H1 (cell line): Measurements from ENCODE around the gene UIMC1. TPM values are rescaled to one million over a fixed set of nuclear protein-coding genes. Genes with fewer than 3 reads are reported as not detected.
A peak's percentile ranks its signal among the peaks of the same experiment; 100 is the strongest.

Source experiments
- CTCF ChIA-PET: fragments of 300-600 bp; sonication (Branson Sonifier 250); formaldehyde crosslinking; loops from one replicate; lab custom pipeline; 2021; ENCODE audit not compliant: partially characterized antibody; lab: Charles Lee
- POLR2A ChIA-PET: fragments of 300-600 bp; sonication (Branson Sonifier 250); formaldehyde crosslinking; loops from one replicate; lab custom pipeline; 2021; ENCODE audit warnings: inconsistent platforms; ENCODE audit not compliant: partially characterized antibody; lab: Charles Lee
- DNase-seq, 2 experiments: peaks; one replicate each; pipeline versions ENCODE4 v3.0.0 to v3.0.0-alpha.2; 2010 to 2022; ENCODE audit warnings: low spot score in 2 of 2, low read depth in 1 of 2, mixed read lengths in 1 of 2
- FAIRE-seq: peaks from 2 replicates; lab custom pipeline; 2011; peaks lifted over from hg19 to GRCh38; lab: Jason Lieb, UNC
- H2AFZ ChIP-seq: 2 replicates; pipeline ENCODE4 v1.8.1; 2012; ENCODE audit warnings: low read length, inconsistent platforms
- H2AK5ac ChIP-seq: 2 replicates; pipeline ENCODE4 v1.6.1; 2013; ENCODE audit warnings: low read depth, low read length
- H2BK120ac ChIP-seq: replicated peaks from 2 replicates; pipeline ENCODE3; 2013; ENCODE audit warnings: low read depth, low read length, inconsistent platforms
- H2BK12ac ChIP-seq: 2 replicates; pipeline ENCODE4 v1.6.1; 2013; ENCODE audit warnings: low read depth, low read length
- H2BK15ac ChIP-seq: 2 replicates; pipeline ENCODE4 v1.6.1; 2013; ENCODE audit warnings: low read length
- H2BK20ac ChIP-seq: 2 replicates; pipeline ENCODE4 v1.6.1; 2013; ENCODE audit warnings: low read length
- H2BK5ac ChIP-seq: 2 replicates; pipeline ENCODE4 v1.6.1; 2013; ENCODE audit warnings: low read depth, low read length
- H3K14ac ChIP-seq: 2 replicates; pipeline ENCODE4 v1.6.1; 2013; ENCODE audit warnings: inconsistent platforms; ENCODE audit not compliant: insufficient read length
- H3K18ac ChIP-seq: 2 replicates; pipeline ENCODE4 v1.6.1; 2013; ENCODE audit warnings: low read length; ENCODE audit errors: extremely low read depth
- H3K23ac ChIP-seq: 2 replicates; pipeline ENCODE4 v1.6.1; 2013; ENCODE audit warnings: inconsistent platforms; ENCODE audit not compliant: insufficient read length
- H3K23me2 ChIP-seq: 2 replicates; pipeline ENCODE4 v1.6.1; 2013; ENCODE audit warnings: low read depth, low read length
- H3K27ac ChIP-seq: 2 replicates; pipeline ENCODE4 v1.6.1; 2011; ENCODE audit warnings: low read depth, low read length, inconsistent platforms
- H3K27me3 ChIP-seq, 4 experiments: replicated peaks in 1 of 4; 1 replicate in 1 of 4; 2 replicates in 3 of 4; pipeline versions ENCODE4 v1.6.1 to v1.8.1; 2011 to 2013; ENCODE audit warnings: low read length in 3 of 4, mild to moderate bottlenecking in 3 of 4, inconsistent platforms in 2 of 4, mixed read lengths in 2 of 4, moderate library complexity in 1 of 4; ENCODE audit not compliant: control insufficient read depth in 3 of 4, insufficient read depth in 3 of 4; ENCODE audit errors: extremely low read depth in 1 of 4
- H3K36me3 ChIP-seq, 4 experiments: 2 replicates each; pipeline versions ENCODE4 v1.6.1 to v1.8.1; 2011 to 2013; ENCODE audit warnings: mild to moderate bottlenecking in 4 of 4, low read length in 3 of 4, moderate library complexity in 2 of 4, control low read depth in 1 of 4, inconsistent platforms in 1 of 4; ENCODE audit not compliant: insufficient read depth in 4 of 4, control insufficient read depth in 2 of 4
- H3K4ac ChIP-seq: replicated peaks from 2 replicates; pipeline ENCODE3; 2013; ENCODE audit warnings: low read length, low read depth, mixed read lengths, inconsistent platforms; ENCODE audit not compliant: insufficient read length
- H3K4me1 ChIP-seq, 4 experiments: replicated peaks in 1 of 4; 1 replicate in 1 of 4; 2 replicates in 3 of 4; pipeline versions ENCODE4 v1.6.1 to v1.8.1; 2011 to 2013; ENCODE audit warnings: low read length in 3 of 4, inconsistent platforms in 2 of 4, mixed read lengths in 1 of 4; ENCODE audit not compliant: insufficient read depth in 4 of 4, control insufficient read depth in 3 of 4
- H3K4me2 ChIP-seq, 2 experiments: 2 replicates each; pipeline versions ENCODE4 v1.6.1 to v1.8.1; 2011 to 2013; ENCODE audit warnings: low read depth in 2 of 2, low read length in 2 of 2, control low read depth in 1 of 2, inconsistent platforms in 1 of 2, mild to moderate bottlenecking in 1 of 2; ENCODE audit not compliant: insufficient read depth in 1 of 2
- H3K4me3 ChIP-seq, 4 experiments: fragments of 200-600, 300-600 bp in 1 of 4; sonication (generic), shearing (Covaris generic), sonication (Bioruptor Twin) in 1 of 4; 2 replicates each; pipeline versions ENCODE4 v1.5.1 to v1.8.1; 2011 to 2016; ENCODE audit warnings: low read length in 4 of 4, low read depth in 3 of 4, control low read depth in 2 of 4, inconsistent platforms in 2 of 4, mild to moderate bottlenecking in 2 of 4, mixed read lengths in 1 of 4, moderate library complexity in 1 of 4; ENCODE audit not compliant: insufficient read depth in 2 of 4; ENCODE audit errors: extremely low read depth in 1 of 4
- H3K56ac ChIP-seq: replicated peaks from 2 replicates; pipeline ENCODE3; 2013; ENCODE audit warnings: low read depth, mild to moderate bottlenecking, mixed read lengths, low read length, inconsistent platforms; ENCODE audit not compliant: insufficient read length
- H3K79me1 ChIP-seq: 2 replicates; pipeline ENCODE4 v1.6.1; 2013; ENCODE audit warnings: low read depth, low read length, control low read depth
- H3K79me2 ChIP-seq, 2 experiments: 2 replicates each; pipeline versions ENCODE4 v1.6.1 to v1.8.1; 2012 to 2013; ENCODE audit warnings: low read length in 2 of 2, mild to moderate bottlenecking in 2 of 2, inconsistent platforms in 1 of 2; ENCODE audit not compliant: insufficient read depth in 2 of 2, control insufficient read depth in 1 of 2
- H3K9ac ChIP-seq, 4 experiments: replicated peaks in 1 of 4; 1 replicate in 1 of 4; 2 replicates in 3 of 4; pipeline versions ENCODE4 v1.6.1 to v1.8.1; 2011 to 2013; ENCODE audit warnings: low read depth in 3 of 4, low read length in 3 of 4, control low read depth in 2 of 4, mild to moderate bottlenecking in 2 of 4, moderate library complexity in 2 of 4, inconsistent platforms in 1 of 4; ENCODE audit errors: extremely low read depth in 1 of 4
- H3K9me3 ChIP-seq, 2 experiments: 2 replicates each; pipeline versions ENCODE4 v1.6.1 to v1.8.1; 2012 to 2013; ENCODE audit warnings: mild to moderate bottlenecking in 2 of 2, moderate library complexity in 2 of 2, control low read depth in 1 of 2, inconsistent platforms in 1 of 2, low read depth in 1 of 2, low read length in 1 of 2, mixed read lengths in 1 of 2; ENCODE audit not compliant: insufficient read depth in 2 of 2
- H4K20me1 ChIP-seq, 2 experiments: replicated peaks in 1 of 2; 2 replicates each; pipeline versions ENCODE3 to v1.8.1; 2011 to 2013; ENCODE audit warnings: inconsistent platforms in 2 of 2, low read length in 2 of 2, mild to moderate bottlenecking in 1 of 2; ENCODE audit not compliant: insufficient read depth in 2 of 2, control insufficient read depth in 1 of 2
- H4K5ac ChIP-seq: 2 replicates; pipeline ENCODE4 v1.6.1; 2013; ENCODE audit warnings: low read length, low read depth, mixed read lengths, inconsistent platforms; ENCODE audit not compliant: insufficient read length
- H4K8ac ChIP-seq: 2 replicates; pipeline ENCODE4 v1.8.0; 2013; ENCODE audit warnings: mild to moderate bottlenecking, moderate library complexity, low read length, inconsistent platforms; ENCODE audit not compliant: insufficient read depth; ENCODE audit errors: extremely low read depth
- H4K91ac ChIP-seq: replicated peaks from 2 replicates; pipeline ENCODE3; 2013; ENCODE audit warnings: low read length, mixed read lengths, inconsistent platforms; ENCODE audit not compliant: insufficient read length
- JUND ChIP-seq: IDR thresholded peaks from 2 replicates; pipeline ENCODE4 v1.6.1; 2011; ENCODE audit warnings: mild to moderate bottlenecking, improper control_type of control experiment, low read length
- KDM1A ChIP-seq: fragments of 200-600, 300-600 bp; sonication (generic); IDR thresholded peaks from 2 replicates; pipeline ENCODE4 v1.7.1; 2016; ENCODE audit warnings: mild to moderate bottlenecking, low read length, borderline replicate concordance
- KDM5A ChIP-seq: fragments of 200-600 bp; IDR thresholded peaks from 2 replicates; pipeline ENCODE4 v1.7.1; 2012; ENCODE audit warnings: mild to moderate bottlenecking, low read length, inconsistent platforms, mixed read lengths
- RXRA ChIP-seq: IDR thresholded peaks from 2 replicates; pipeline ENCODE4 v1.6.1; 2011; ENCODE audit warnings: low read depth, mild to moderate bottlenecking, low read length, moderate library complexity; ENCODE audit not compliant: insufficient read depth
- SIN3A ChIP-seq, 2 experiments: IDR thresholded peaks in 1 of 2; conservative IDR thresholded peaks in 1 of 2; 2 replicates each; pipeline ENCODE4 v1.6.1; 2011 to 2012; ENCODE audit warnings: low read length in 2 of 2, improper control_type of control experiment in 1 of 2, low read depth in 1 of 2, mild to moderate bottlenecking in 1 of 2
- SIRT6 ChIP-seq: IDR thresholded peaks from one replicate; pipeline ENCODE4 v1.7.1; 2012; ENCODE audit warnings: low read length, inconsistent platforms
- WGBS, 2 experiments: shearing (Covaris generic) in 1 of 2; methylation state at CpG; one replicate each; pipeline versions ENCODE4 v1.1.6 to v1.1.7; 2013 to 2015; ENCODE audit warnings: low lambda C conversion rate in 2 of 2, mixed read lengths in 2 of 2, inconsistent platforms in 1 of 2, low coverage in 1 of 2, missing lambda C conversion rate in 1 of 2; ENCODE audit not compliant: insufficient replicate concordance in 2 of 2, insufficient coverage in 1 of 2, insufficient read length in 1 of 2; ENCODE audit errors: extremely low coverage in 1 of 2, missing lambda C conversion rate in 1 of 2; 5-methylcytosine and 5-hydroxymethylcytosine counted together
- long read RNA-seq, 2 experiments: library from RNA in 1 of 2; library from capped mRNA in 1 of 2; stranded (forward); transcript quantifications; one replicate each; pipeline ENCODE4 v2.0.0, GENCODE V29; 2021; ENCODE audit warnings: inconsistent platforms in 1 of 2
- polyA minus RNA-seq, 3 experiments: library from RNA; depleted of rRNA, polyadenylated mRNA; stranded (reverse); fragments of >200 nt; gene quantifications; 1 replicate in 2 of 3; 2 replicates in 1 of 3; pipeline ENCODE4 v1.2.3, GENCODE V29; 2011
- polyA plus RNA-seq, 7 experiments: library from polyadenylated mRNA; depleted of rRNA in 3 of 7; stranded (reverse) in 5 of 7; unstranded in 2 of 7; fragments of >200 nt in 5 of 7; fragments of 200-250 nt in 2 of 7; gene quantifications; 1 replicate in 5 of 7; 2 replicates in 1 of 7; 4 replicates in 1 of 7; pipeline versions ENCODE4 v1.2.1 to v1.2.3, GENCODE V29; 2011 to 2013; ENCODE audit warnings: missing spikeins in 2 of 7, mixed read lengths in 2 of 7
- total RNA-seq: library from RNA; stranded (reverse); fragmentation: NEBNext Ultra II Directional; extraction: Animal tissue kit (Norgen Biotek cat#: 25700); gene quantifications from 2 replicates; pipeline ENCODE4 v1.2.1, GENCODE V29; 2021
- TF ChIP-seq, protein P1 (sequence below): IDR thresholded peaks from 2 replicates; pipeline ENCODE4 v1.6.1; 2011; ENCODE audit warnings: low read length, improper control_type of control experiment

The UIMC1 gene
- total RNA-seq (43.0 and 43.7 TPM in 2 replicates), polyA plus RNA-seq (2011; rRNA removed) (7.7 and 12.8 TPM in 2 replicates), polyA minus RNA-seq (2011; rRNA and poly(A)+ RNA removed) (25.5 and 29.8 TPM in 2 replicates)
- polyA plus RNA-seq (2011; cell fraction: cytosol; rRNA removed) = 19.8 TPM
- polyA plus RNA-seq (2011; cell fraction: nucleus; rRNA removed) = 11.0 TPM
- 24.7 to 37.4 TPM (median 30.1 TPM) in 4 replicates for polyA plus RNA-seq (2012, experiment 1 of 2)
- 2.7 TPM for polyA plus RNA-seq (2012, experiment 2 of 2)
- 19.5 TPM for polyA plus RNA-seq (2013, experiment 1 of 2)
- 19.7 TPM for polyA plus RNA-seq (2013, experiment 2 of 2)
- 18.1 TPM for polyA minus RNA-seq (2011; cell fraction: cytosol; rRNA and poly(A)+ RNA removed)
- polyA minus RNA-seq (2011; cell fraction: nucleus; rRNA and poly(A)+ RNA removed) = 26.2 TPM
- long read RNA-seq, experiment 1, partial matches to known transcripts = 12 of 18 reads
- long read RNA-seq, experiment 1, other reads (novel, unspliced or antisense) = 3 of 18 reads
- long read RNA-seq, experiment 2, transcript UIMC1-212 (15 exons, 2,502 nt) = major isoform, 9 of 27 reads
- long read RNA-seq, experiment 2, partial matches to known transcripts = 5 of 27 reads
- long read RNA-seq, experiment 2, other reads (novel, unspliced or antisense) = 12 of 27 reads

DNA sequence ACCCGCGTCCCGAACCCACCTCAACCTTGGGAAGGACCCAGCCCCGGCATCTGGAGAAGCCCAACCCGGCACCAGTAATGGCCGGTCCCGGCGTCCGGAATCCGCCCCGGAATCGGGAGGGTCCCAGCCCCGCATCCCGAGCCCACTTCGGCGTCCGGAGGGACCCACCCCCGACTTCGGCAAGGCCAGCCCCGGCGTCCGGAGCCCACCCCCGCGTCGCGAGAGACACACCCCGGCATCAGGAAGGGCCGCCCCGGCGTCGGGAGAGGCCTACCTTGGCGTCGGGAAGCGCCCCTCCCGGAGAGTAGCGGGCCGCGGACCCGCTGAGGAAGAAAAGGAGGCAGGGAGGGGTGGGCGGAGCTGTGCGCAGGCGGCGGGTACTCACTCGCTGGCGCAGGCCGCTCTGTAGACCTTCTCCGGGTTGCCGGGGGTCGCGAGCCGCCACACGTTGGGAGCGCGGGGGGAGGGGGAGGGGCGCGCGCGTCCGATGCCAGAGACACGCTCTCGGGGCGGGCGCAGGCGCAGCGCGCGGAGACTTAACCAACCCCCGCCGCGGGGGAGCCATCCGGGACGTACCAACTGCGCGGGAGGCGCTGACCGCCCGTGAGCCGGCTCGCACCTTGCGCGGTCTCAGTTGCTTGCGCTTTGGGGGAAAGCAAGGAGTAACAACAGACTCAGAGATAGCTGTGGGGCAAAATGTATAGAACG lies at the start of gene UIMC1:
Gene UIMC1 (minus strand): TSS at position 515 of the 708 bp plus-strand sequence. CDS start 24,164 bp downstream, outside the sequence.
- FAIRE-seq = no peak
- peak within 1 kb of the TSS; percentile 72 to 85 (median 80) for H3K4me3 ChIP-seq
- 0 out of 2 replicates have a peak, but pooled peaks cover 2% of the 10 kb centered on the region for H3K23me2 ChIP-seq
- H4K5ac ChIP-seq = peak within 1 kb of the TSS; percentile 94
- no peak within 1 kb of the TSS for H3K23ac ChIP-seq
- DNase-seq = peak; percentile 83 to 99
- no peaks in the 10 kb centered on the region for H3K36me3 ChIP-seq
- peak within 1 kb of the TSS; percentile 55; the same call in 1 of the 2 replicates for H2AFZ ChIP-seq
- H4K20me1 ChIP-seq = peaks cover 0 to 3% of the 10 kb centered on the region in 2 experiments
- WGBS, 2 experiments = 0% methylated on average over 36 of the region's 83 CpGs; no CpG with 5 or more reads in 1 of the 2 experiments
- H3K27me3 ChIP-seq = no peaks in the 10 kb centered on the region
- H3K79me2 ChIP-seq = peaks cover 22 to 43% of the 10 kb centered on the region in 2 experiments
- H3K18ac ChIP-seq = peak within 1 kb of the TSS; percentile 67
- H3K79me1 ChIP-seq = peaks cover 8% of the 10 kb centered on the region
- peak within 1 kb of the TSS; percentile 95 for H4K8ac ChIP-seq
- 0 out of 2 replicates have a peak within 1 kb of the TSS, but pooled peaks have one; percentile 39 for H2BK12ac ChIP-seq
- H3K9me3 ChIP-seq = no peaks in the 10 kb centered on the region
- no peak within 1 kb of the TSS for H2AK5ac ChIP-seq
- H3K4ac ChIP-seq = peak within 1 kb of the TSS; percentile 96
- peaks cover 0 to 3% (median 3%) of the 10 kb centered on the region in 4 experiments; a peak in 4 of 7 replicates for H3K4me1 ChIP-seq
- peak within 1 kb of the TSS; percentile 89 for H3K27ac ChIP-seq
- H4K91ac ChIP-seq = peak within 1 kb of the TSS; percentile 74
- no peak within 1 kb of the TSS for H2BK20ac ChIP-seq
- H3K9ac ChIP-seq = peak within 1 kb of the TSS; percentile 62 to 95 (median 84)
- H3K56ac ChIP-seq = peak within 1 kb of the TSS; percentile 93
- no peak within 1 kb of the TSS for H2BK15ac ChIP-seq
- H3K14ac ChIP-seq = no peak within 1 kb of the TSS
- H2BK5ac ChIP-seq = peak within 1 kb of the TSS; percentile 83
- no peak within 1 kb of the TSS for H2BK120ac ChIP-seq
- peak within 1 kb of the TSS; percentile 65 to 80 for H3K4me2 ChIP-seq
- ChIA-PET POLR2A (interaction anchor here (0.9 to 4.2 kb wide), 21 partner anchors 9 to 269 kb away, joined by 3 to 26 read pairs (median 4); partner anchors contain the start of genes FGFR4 and ZNF346), CTCF (interaction anchor here (0.6 to 1.9 kb wide), 6 partner anchors 16 to 63 kb away, joined by 3 to 7 read pairs (median 3); partner anchors contain the start of gene ZNF346)
- TF ChIP-seq KDM1A (no peak), JUND (peak; percentile 95), KDM5A (no peak), SIN3A (conservative IDR thresholded peaks at IDR 0.05 in 1 of 2, IDR thresholded peaks at IDR 0.05 in 1 of 2; ENCODE audit: low read depth in 1 of 2, low read length in 2 of 2) (peak; percentile 33 to 50; a peak in 2 of 4 replicates), RXRA (no peak), SIRT6 (no peak)
- TF ChIP-seq, protein P1, sequence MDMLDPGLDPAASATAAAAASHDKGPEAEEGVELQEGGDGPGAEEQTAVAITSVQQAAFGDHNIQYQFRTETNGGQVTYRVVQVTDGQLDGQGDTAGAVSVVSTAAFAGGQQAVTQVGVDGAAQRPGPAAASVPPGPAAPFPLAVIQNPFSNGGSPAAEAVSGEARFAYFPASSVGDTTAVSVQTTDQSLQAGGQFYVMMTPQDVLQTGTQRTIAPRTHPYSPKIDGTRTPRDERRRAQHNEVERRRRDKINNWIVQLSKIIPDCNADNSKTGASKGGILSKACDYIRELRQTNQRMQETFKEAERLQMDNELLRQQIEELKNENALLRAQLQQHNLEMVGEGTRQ = no peak; the same call in 1 of the 2 replicates
